GM12891 (cell line): ENCODE data around the gene GRAP.
"Not testable (repeated sequence)": the region's sequence is repeated elsewhere in the genome, so short reads cannot be mapped to it uniquely, and the experiment has no call there.

Source experiments
- DNase-seq: peaks from one replicate; pipeline ENCODE4 v3.0.0; 2011; ENCODE audit warnings: low spot score; ENCODE audit not compliant: insufficient read length
- FAIRE-seq: peaks from 2 replicates; lab custom pipeline; 2011; peaks lifted over from hg19 to GRCh38; lab: Jason Lieb, UNC

Gene GRAP

DNA sequence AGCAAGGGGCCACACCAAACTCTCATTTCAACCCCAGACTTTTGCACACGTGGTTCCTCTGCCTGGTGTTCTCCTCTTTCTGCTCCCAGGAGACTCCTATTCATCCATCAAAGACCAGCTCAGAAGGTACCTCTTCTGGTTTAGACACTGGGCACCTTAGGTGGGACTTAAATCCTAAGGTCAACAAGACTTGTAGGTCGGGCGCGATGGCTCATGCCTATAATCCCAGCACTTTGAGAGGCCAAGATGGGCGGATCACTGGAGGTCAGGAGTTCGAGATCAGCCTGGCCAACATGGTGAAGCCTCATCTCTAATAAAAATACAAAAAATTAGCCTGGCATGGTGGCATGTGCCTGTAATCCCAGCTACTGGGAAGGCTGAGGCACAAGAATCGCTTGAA, 753 bp upstream of the GRAP start:
- not testable (repeated sequence) for DNase-seq, FAIRE-seq

DNA sequence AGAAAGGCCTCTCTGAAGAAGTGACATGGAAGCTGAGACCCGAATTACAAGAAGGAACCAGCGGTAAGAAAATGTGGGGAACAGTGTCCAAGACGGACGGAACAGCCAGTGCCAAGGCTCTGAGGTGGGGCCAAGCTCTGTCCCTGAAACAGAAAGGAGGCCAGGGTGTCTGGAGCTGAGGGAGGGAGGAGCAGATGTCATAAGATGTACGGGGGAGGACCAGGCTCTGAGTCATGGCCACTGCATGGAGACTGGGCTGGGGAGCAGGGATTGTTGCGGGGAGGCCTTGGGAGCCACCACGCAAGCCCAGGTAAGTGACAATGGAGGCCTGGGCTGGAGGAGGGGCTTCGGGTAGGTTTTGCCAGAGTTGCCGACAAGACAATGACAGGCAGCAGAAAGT, 2.1 kb downstream of the GRAP start:
- not testable (repeated sequence) for FAIRE-seq, DNase-seq

DNA sequence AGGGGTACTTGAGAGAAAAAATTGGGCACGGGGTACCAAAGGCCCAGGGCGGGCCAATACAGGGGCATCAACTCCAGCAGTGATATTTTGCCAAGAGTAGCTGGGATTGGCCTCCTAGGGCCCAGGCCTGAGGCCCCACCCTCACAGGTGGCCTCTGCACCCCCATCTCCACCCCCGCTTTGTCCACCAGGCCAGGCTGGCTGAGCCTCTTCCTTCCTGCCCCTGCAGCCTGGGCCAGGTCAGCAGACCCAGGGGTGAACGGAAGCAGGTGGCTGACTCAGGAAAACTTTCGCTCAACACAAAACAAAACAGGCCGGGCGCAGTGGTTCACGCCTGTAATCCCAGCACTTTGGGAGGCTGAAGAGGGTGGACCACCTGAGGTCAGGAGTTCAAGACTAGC, 3.7 kb downstream of the GRAP start:
- FAIRE-seq = peak; percentile 99
- not testable (repeated sequence) for DNase-seq

DNA sequence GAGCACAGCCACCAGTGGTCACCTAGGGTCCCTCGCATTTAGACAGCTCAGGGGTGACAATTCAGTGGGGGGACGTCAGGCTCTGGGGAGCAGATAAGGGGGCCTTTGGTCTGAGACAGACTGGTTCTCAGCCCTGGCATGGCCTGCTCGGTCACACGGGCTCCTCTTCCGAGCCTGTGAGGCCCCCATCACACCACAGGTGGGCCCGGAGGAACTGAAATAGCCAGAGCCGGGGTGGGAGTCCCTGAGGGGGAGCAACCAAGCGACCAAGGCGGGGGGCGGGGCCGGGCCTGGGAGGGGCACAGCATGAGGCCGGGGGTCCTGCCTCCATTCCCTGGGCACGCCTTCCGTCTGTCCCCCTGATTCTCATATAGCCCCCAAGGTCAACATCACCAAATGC, 4.4 kb downstream of the GRAP start:
- peak; percentile 40 for FAIRE-seq
- not testable (repeated sequence) for DNase-seq

DNA sequence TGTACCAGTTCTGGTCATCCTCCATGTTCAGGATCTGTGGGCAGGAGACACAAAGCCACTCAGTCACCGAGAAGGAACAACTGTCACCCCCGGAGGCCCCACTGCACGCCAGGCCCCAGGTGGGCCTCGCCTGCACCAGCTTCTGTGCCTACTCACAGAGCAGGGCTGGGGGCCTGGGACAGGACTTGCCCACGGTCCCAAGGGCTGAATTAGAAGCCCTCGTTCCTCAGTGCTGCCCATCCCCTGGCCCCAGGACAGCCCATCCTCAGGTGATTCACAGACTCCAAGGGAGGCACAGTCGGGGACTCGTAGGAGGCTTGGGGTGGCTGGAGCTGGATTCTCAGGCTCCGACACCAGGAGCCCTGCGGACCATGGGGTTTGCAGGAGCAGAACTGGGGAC, 4.9 kb downstream of the GRAP start:
- FAIRE-seq = peak; percentile 83
- not testable (repeated sequence) for DNase-seq

DNA sequence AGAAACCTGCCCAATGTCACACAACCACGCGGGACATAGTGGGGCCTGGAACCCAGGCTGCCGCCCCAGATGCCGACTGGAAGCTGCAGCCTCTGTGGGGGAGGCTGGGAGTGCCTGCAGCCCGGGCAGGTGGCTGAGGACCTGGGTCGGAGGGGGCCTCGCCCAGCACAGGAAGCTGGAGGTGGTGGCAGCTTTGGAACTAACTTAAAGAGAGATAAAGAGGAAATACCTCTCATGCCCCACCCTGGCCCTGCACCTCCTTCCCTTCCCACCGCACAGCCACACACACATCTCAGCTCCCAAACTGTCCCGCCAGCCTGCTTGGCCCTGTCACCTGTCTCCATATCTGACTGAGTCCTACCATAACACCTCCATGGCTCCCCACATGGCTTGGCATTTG, 6.4 kb downstream of the GRAP start:
- not testable (repeated sequence) for DNase-seq
- peak; percentile 99 for FAIRE-seq

DNA sequence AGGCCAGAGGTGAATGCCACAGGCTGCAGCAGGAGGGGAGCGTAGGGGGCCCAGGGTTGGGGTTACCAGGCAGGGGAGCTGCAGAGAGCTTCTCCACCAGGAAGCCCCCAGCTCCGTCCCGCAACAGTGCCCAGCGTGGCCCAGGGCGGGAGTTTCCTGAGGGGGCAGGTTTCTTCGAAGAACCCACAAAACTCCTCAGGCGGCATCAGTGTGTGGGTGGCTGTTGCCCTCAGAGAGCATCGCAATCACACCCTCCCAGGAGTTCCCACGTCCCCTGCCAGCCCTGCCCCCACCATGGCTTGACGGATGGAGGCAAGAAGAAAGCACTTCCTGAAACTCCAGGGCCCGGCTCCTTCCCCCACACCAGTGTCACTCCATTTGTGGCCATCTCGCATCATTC, 8.0 kb downstream of the GRAP start:
- DNase-seq, FAIRE-seq: not testable (repeated sequence)

DNA sequence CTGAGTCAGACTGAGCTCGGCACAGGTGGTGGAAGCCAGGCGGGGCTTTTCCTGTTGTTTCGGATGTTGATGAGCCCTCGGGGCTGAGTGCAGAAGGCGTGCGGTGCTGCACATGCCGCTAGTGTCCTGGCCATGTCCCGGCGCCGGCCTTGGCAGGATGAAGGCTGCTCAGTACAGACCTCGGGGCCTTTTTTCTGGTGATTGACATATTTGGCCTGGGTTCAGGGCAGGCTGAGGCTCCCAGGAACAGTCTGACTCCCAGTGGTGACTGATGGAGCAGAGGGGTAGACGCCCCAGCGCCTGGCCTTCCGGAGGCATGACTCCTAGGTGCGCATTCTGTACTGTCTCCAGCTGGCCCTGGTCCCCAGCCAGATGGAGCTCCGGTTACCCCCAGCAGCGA, 8.8 kb downstream of the GRAP start:
- not testable (repeated sequence) for DNase-seq, FAIRE-seq

DNA sequence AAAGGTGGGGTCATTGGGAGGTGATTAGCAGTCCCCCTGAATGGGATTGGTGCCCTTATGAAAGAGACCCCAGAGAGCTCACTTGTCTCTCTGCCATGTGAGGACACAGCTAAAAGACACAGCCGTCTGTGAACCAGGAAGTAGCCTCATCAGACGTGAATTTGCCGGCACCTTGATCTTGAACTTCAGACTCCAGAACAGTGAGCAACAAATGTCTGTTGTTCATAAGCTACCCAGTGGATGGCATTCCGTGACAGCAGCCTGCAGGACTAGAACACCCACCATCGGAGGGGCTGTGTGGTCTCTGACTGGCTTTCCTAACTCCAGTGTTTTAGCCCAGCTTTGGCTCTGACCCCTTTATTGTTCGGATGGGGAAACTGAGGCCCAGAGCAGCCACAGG, 9.2 kb downstream of the GRAP start:
- FAIRE-seq = peak; percentile 95
- not testable (repeated sequence) for DNase-seq

DNA sequence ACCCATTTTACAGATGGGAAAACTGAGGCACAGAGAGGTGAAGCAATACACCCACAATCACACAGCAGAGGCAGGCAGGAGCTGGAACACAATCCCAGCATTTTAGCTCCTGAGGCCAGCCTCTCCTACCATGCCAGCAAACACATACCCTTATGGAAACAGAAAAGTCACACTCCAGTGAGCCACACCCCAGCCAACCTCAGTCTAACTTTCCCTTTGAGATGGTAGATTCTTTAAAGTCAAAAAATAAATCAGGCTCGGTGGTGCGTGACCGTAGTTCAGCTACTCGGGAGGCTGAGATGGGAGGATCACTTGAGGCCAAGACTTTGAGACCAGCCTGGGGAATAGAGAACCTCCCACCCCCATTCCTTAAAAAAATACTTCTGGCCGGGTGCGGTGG, 10.6 kb downstream of the GRAP start:
- FAIRE-seq, DNase-seq: not testable (repeated sequence)

DNA sequence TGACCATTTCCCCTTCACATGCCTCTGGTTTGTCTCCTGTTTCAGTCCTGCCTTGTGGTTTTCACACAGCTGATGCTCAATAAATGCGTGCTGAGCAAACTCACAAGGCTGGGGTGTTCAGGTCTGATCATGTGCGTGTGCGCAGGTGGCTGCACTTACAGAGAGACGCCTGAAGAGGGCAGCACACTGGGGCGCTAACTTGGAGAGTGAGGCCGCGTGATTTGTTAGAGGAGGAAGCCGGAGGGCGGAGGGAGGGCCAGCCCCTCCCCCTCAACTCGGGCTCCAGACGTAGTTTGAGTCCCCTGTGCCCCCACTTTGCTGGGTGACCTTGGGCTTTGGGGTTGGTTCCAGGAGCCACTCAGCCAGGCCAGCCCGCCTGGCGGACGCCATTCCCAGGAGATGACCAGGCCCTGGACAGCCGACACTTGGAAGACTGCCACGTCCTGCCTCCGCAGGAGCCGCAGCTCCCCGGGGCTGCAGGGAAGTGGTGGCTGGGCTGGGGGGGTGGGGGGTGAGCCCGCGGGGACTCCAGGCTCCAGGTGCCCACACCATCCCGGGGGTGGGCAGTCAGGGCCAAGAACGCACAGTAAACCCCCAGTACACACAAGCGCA, 14.3 kb downstream of the GRAP start:
- FAIRE-seq = peak; percentile 99
- DNase-seq = not testable (repeated sequence)

DNA sequence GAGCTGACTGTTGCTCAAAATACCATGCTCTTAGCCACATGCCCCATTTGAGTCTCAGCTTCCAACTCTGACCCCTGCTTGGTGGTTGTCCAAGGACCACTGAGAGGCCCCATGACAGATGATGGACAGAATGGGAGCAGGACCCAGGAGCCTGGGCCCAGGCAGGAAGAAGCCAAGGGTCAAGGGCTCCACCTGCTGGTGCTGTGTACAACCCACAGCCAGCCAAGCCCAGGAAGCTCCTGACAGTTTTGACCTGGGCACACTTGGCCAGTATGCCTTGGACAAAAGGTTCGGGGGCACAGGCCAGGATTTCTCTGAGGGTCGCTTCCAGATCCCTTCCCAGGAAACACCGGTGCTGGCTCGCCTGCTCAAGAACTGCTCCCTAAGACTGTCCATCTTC, 15.0 kb downstream of the GRAP start:
- peak; percentile 80 for FAIRE-seq
- DNase-seq = not testable (repeated sequence)

DNA sequence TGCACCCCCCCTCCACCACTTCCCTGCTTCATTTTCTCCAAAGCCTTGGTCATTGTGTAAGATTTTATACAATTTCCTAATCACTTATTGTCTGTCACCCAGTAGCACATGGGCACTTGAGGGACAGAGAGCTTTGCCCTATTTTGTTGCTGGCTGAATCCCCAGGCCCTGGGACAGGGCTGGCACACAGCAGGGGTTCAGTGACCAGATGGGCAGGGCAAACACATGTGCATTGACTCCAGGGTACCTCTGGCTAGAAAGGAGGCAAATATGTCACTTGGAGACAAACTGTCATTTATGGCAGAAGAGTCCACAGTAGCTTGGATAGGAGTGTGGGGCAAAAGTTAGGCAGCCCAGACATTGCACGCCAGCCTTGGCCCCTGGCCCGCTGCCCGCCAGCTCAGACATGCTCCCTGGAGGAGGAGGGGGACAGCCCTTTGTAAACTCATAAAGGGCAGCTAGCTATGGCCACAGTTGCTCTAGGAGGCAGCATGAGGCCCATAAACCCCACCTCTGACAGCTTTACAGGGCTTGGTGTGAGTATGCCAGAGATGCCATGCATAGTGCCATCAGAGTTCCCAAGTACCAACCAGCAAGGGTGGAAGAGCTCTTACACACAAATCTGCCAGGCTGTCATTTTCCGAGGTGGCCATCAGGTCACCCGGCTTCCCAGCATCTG, 15.8 kb downstream of the GRAP start:
- FAIRE-seq = not testable (repeated sequence)

DNA sequence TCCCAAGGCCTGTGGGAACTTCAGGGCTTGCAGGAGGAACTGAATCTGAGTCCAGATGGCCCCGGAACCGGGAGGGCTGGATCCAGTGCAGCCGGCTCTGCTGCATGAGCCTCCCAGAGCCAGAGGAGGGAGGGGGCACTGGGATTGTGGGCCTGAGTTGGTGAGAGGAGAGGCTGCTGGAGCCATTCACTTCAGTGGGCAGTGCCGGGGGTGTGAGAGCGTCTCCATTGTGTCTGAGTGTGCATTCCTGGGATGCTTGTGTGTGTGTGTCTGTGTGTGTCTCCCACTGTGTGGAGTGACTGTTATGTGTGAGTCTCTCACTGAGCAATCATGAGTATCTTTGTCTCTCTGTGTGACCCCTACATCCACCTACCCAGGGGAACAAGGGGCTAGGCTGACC, 17.0 kb downstream of the GRAP start:
- DNase-seq = not testable (repeated sequence)

More for the DNA sequence above, 15.8 kb downstream of the GRAP start:
- DNase-seq = not testable (repeated sequence)

DNA sequence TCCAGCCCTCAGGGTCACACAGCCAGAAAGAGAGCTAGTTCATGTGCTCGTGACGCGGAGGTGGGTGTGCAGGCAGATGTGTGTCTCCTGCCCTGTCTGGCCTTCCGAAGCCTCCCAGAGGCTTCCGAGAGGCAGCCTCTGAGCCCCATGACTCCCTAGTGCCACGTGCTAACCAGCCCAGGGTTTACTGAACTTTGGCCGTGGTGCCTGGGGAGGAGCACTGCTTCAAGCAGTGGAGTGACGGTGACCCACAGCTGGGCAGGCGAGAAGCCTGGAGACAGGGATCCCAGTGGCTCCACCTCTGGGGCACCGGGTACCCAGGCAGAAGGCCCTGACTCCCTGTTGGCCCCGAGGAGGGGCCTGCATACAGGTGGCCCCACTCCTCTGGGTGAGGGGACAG, 18.1 kb downstream of the GRAP start:
- FAIRE-seq = peak; percentile 38
- not testable (repeated sequence) for DNase-seq

More for the DNA sequence above, 17.0 kb downstream of the GRAP start:
- not testable (repeated sequence) for FAIRE-seq
